Esophagus muscularis mucosa (tissue), 3 donors: Measurements from ENCODE around the gene DIPK1A.

Experiments
- CTCF ChIP-seq, 3 experiments: fragments of 200-600 bp in 2 of 3; fragments of 450-650 bp in 1 of 3; sonication (generic) in 2 of 3; IDR thresholded peaks; one replicate each; pipeline ENCODE4 v1.5.1; 2017 to 2019; ENCODE audit warnings: antibody characterized with exemption in 3 of 3, mild to moderate bottlenecking in 2 of 3, moderate library complexity in 1 of 3
- POLR2A ChIP-seq: fragments of 450-650 bp; IDR thresholded peaks from one replicate; pipeline ENCODE4 v1.6.1; 2017; ENCODE audit warnings: antibody characterized with exemption, moderate library complexity, mild to moderate bottlenecking, low read depth
- POLR2AphosphoS5 ChIP-seq, 2 donors: sonication (generic); formaldehyde crosslinking; IDR thresholded peaks; one replicate each; pipeline ENCODE4 v1.6.1; 2017; ENCODE audit warnings: antibody characterized with exemption in 2 of 2

- no peak for TF ChIP-seq CTCF (IDR thresholded peaks at IDR 0.05)
- no peak for TF ChIP-seq POLR2A
- no peak for TF ChIP-seq POLR2AphosphoS5 (IDR thresholded peaks at IDR 0.05)
Measured at GRCh38 chr1:92822879-92823278, 138.4 kb downstream of the DIPK1A start.
